DMS53 (cell line): ENCODE data around the gene RHOH.

Experiments
- DNase-seq: peaks from one replicate; lab custom pipeline; 2025; lab: John Stamatoyannopoulos, UW

RHOH gene

DNA sequence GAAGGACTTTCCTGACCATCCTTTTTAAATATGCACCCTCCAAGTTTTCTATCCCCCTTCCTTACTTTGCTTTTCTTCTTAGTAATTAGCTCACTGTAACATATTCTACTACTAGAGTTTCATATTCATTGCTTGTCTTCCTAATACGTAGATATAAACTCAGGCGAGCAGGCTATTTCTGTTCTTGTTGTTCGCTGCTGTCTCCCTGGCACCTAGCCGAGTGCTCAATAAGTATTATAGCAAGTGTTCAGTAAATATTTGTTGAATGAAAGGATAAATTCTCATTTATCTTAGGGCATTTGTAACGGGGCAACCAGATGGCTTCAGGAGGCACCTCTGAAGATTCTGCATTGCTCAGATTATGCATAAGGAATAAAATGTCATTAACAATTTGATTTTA, 6.8 kb upstream of the RHOH start:
- peak; percentile 95 for DNase-seq

DNA sequence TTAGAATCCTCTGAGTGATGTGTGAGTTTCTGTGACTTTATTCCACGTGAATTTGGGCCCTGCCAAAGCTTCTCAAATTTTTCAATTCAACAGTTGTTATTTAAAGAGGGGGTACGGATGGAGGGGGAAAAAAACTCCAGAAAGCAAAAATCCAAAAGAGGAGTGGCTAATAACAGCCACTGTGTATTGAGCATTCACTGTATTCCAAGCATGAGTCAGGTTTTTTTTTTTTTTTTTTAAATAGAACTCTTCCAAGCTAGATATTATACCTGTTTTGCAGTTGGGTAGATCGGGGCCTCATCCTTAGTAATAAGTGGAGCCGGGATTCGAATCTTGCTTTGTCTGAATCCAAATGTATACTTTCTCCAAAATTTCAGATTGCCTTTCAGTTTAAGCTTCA, 6.4 kb upstream of the RHOH start:
- DNase-seq: peak; percentile 80

DNA sequence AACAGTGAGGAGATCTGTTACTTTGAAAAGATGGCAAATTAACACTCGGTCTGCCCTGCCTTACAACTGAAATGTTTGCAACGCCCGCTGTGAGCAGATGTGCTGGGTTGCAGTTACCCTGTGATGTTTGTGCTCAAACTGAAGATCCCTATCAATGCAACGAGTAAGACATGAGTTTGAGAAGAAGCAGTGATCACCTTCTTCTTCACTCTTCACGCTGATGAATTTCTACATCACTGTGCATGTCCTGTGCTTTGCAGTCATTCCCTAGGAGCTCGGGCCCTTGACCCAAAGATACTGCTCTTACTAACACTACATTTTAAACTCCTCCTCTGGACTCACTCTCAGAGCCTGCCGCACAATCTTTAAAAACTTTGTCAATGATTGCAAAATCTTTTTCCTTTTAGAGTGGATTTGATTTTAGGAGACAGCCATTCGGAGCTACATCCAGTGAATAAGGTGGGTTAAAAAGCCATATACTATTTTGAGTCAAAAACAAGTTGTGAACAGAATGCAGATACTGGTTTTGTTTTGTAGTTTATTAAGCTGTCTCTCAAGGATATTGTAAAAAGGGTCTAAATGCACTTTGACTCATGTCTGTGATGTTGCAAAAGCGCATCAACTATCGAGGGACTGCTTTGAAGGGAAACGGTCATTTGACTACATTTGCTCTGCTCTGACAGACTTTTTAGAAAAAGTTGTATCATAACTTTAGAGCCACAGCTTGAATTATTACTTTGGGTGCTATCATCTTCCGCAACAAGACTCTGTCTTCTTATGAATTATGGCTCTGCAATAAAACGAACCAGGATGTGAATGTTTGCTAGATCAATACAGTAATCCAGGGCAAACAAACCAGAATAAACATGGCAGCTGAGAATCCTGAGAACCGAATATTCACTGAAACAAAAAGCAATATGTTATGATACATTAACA, 5.7 kb upstream of the RHOH start:
- peak; percentile 96 for DNase-seq

DNA sequence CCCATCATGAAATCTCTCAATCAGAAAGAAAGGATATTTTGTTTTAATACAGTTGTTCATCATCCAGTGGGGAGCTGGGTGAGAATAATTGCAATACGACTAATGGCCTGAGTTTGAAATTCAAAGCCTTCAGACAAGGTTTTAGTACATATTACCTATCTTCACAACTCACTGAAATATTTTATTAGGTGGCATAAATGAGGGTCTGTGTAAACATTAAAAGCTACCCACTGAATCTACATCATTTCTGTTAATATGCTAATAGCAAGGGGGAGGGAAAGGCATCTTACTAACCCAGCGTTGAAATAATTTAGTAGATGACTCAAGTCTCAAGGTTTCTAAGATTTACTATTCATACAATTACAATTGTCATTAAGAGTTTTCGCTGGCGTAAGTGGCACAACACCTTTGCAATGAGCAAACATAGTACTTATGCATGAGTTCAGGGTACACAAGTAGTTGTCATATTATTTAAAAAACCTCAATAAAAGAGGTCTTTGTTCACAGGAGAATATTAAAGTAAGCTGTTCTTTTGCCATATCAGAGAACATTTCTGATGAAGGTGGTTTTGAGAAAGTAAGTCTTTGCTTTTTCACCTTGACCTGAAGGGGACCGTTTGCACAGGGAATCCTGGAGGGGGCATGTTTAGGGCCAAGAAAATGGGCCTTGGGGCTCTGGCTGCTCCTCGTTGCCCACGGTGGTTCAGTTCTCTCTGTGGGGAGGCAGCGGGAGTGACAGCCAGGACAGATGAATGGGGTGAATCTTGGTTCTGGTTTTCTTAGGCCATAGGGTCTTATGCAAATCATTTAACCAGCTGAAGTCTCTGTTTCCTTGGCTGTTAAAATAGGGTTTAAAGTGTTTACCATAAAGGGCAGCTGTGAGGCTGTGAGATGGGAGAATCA, 4.5 kb upstream of the RHOH start:
- peak; percentile 57 for DNase-seq

DNA sequence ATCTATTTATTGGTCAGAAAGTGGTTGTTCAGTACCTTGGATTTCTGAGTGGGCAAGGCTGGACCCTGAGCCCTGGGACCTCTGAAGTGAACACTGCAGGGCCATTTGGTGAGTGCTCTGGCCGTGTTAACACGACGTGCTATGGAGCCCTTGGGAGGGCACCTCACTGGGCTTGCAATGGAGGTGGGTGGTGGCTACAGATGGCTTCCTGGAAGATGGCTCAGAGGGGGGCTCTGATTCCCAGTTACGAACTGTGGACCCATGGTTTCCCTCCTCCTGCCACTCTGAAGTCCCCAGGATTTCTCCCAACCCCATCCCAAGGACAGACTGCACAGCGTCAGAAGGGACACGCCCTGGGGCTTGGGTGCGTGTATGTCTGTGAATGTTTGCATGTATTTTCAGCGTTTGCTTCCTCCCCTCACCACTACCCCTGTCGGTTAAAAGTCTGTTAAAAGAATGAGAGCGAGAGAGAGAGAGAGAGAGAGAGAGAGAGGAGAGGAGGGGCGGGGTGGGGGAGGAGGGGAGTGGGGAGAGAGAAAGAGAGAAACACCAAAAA, 3.7 kb upstream of the RHOH start:
- DNase-seq: no peak

DNA sequence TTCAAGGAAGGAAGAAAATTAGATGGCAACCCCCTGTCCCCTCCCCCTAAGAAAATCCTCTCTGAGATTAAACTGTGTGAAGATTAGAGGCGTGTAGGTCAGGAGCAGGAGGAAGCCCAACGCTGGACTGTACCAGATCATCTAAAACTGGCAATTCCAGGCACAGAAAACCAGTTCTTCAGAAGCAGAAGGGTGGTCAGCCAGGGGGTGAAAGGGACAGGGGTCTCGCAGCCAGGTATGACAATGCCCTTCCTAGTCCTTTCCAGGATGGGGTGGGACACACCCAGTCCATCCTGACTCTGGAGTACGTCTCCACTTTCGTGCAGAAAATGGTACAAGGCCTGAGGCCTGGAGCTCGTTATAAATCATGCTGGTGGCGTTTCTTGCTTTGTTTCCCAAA, 3.3 kb upstream of the RHOH start:
- no peak for DNase-seq

DNA sequence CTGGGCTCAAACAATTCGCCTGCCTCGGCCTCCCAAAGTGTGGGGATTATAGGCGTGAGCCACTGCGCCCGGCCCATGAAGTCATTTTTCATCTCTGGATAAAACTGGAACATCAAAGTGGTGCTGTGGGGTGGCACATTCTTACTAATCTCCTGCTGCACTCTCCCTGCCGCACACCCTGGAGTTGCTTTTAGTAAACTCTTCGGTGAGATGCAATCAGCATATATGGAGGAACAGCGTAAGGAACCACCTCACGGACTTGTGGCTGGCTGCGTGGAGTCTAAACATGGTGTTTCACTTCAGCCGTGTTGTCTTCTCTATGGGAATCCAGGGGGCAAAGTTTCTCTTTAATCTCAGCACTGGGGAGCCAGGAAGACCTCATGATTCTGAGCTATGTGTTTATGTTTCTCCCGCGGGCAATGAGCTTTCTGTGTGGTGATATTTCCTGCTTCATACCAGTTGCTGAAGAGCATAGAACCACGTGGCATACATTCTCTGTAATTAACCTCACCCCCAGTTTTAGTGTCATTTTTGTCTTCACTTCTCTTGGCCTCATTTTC, 2.1 kb upstream of the RHOH start:
- DNase-seq: peak; percentile 53

DNA sequence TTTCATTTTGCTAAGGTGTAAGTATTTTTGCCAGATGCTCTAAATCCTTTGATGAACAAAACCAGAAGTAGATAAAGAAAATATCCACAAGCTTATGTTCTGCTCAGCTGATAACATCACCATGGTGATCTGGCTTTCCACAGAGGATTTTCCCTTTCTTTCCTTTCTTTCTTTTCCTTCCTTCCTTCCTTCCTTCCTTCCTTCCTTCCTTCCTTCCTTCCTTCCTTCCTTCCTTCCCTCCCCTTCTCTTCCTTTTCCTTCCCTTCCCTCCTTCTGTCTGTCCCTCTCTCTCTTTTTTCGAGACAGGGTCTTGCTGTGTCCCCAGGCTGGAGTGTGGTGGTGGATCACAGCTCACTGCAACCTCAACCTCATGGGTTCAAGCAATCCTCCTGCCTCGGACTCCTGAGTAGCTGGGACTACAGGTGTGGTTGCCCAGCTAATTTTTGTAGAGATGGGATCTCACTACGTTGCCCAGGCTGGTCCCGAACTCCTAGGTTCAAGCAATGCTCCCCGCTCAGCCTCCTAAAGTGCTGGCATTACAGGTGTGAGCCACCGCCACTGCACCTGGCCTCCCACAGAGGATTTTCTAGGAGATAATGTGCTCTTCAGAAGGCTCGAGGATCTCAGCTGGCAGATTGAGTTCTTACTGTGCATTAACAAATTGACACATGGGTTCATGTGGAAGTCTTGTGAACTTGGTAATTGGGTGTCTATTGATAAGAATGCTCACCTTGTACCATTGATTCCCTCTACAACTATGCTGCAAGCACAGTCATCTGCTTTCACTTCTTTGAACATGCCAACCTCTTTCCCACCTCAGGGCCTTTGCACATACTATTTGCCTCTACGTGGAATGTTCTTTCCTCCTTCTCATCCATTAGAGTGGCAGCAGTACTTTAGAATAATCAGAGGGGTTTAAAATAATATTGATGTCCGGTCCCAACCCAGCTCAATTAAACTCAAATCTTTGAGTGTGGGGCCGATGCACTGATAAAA, 1.4 kb upstream of the RHOH start:
- no peak for DNase-seq

DNA sequence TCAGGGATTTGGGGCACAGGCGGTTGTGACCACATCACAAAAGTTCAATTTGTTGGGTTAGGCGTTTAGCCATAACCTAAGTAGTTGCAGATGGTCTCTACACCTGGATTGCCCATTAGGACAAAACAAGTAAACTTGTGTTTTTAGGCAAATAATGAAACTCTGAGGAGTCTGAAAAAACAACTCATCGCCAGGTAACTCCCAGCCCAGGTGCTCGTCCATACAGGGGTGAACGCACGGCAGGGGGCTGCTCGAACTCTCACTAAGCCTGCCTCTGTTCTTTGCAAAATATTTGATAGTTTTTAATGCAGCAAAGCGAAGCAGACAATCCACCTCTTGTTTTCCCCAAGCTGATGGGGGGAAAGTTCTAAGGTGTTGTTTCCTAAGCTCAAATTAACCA, 559 bp upstream of the RHOH start:
- peak; percentile 52 for DNase-seq

DNA sequence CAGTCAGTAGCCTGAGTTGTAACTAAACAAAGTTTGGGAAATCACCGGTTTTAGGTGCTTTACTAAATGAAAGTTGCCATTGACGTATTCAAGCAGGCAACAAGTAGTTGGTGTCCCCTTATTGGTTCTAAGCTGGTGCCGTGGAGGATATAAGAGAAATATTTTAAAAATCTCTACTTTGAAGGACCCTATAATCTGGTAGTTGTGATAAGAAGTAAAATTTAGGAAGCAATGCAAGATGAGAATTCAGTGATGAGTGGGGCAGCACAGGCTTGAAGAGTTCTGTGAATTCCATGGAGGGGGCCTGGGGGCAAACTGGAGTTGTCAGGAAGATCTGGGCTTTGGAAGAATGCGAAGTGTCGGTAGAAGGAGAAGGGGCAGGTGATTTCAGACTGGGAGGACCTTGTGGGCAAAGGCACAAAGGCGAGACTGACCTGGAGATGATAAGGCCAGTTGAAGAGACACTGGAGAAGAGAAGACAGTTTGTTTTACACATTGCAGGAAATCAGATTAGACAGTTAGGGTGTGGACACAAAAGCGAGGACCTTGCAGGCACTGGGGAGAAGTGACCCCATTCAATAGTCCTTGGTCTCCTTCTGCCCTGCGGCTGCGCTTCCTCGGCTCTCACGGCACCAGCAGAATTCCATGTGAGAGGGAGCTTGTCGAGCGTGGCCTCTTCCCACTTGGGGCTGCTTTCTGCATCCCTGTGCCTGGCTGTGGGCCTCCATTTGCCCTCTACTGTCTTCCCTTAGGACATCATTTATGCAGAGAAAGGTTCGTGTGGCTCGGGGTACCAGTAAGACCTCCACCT, 1.3 kb downstream of the RHOH start:
- no peak for DNase-seq

DNA sequence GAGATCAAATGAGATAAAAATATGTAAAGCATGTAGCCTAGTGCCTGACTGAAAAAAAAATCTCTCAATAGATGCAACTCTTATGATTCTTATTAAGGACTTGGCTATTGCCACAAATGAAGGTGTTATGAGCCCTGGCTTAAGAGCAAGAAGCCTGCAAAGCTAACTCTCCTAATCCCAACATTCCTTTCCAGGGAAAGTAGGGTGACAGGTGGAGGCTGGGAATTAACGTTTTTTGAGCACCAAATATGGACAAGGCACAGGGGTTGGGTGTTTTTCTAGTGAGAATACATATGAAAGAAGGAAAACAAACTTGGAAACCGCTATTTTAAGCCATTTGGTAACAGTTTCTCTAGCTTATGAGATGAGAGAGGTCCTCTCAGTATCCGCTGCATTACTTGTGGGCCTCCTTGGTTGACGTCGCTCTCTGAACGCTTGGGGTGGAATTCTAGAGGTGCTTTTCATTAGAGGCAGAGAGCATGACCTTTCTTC, 2.4 kb downstream of the RHOH start:
- DNase-seq: no peak

DNA sequence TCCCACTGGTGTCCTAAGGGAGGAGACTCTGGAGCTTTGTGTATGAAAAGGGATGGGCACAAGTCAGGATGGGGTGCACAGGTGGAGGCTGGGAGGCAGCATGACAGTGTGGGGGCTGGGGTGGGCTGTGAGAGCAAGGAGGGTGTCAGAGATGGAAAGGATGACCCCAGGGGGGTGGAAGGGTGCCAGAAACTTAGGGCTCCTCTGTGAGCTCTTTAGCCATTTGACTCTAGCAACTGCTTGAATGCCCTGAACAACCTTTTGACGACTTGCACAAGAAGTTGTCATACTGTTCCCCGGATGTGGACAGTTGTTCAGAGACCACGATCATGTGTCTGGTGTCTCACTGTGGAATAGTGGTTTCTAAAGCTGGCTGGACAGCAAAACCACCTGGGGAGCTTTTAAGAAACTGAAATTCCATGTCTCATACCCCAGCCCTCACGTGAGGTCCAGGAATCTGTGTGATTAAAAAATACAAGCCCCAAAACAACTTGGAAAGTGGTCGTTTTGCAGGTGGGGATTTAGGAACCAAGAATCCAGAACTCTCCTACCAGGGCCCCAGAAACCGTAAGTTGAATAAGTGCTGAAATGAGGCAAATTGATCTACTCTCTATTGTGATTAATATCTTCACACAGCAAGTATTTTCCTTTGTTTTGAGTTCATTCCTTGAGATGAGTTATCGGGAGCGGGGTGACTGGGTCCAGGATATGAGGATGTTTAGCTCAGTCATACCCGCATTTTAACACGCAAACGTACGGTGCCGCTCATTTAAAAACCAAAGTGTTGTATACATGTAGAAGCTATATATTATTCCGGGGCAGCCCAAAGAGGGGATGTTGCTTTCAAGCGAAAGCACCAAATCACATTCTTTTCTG, 3.4 kb downstream of the RHOH start:
- peak; percentile 39 for DNase-seq

DNA sequence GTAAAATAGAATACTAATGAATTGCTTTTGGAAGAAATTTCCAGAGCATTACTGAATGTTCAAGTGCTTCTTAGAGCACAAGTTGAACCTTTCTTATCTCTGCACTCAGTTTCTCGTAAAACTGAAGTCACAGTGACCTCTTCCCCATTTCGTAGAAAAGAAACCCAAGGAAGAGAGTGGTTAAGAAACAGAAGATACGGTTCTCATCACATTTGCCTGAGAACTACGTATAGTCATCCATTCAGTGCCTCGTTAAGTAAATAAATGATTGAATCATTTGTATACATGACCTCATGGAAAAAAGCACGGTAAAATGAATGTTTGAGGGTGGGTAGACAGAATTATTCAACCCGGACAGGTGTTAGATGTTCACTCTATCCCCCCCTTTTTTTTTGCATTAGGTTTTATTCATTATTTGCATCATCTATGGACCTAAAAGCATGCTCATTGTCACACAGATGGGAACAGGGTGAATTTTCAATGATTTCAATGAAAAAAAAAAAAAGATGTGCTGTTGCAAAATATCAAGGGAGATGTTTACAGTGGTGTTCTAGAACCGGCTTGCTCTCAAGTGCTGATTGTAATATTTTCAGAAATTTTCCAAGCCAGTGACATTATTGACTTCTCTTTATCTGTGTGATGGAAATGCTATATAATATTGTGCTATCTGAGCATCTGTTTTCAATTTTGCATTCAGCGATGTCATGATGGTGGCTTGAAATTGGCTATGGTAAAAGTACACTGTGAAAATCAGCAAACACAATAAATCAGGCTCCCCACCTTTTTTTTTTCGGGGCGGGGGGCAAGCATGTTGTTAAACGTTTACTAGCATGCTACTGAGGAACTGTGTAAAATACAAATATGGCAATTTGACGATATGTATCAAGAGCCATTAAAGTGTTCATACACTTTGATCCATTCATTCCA, 4.3 kb downstream of the RHOH start:
- DNase-seq: peak; percentile 92

DNA sequence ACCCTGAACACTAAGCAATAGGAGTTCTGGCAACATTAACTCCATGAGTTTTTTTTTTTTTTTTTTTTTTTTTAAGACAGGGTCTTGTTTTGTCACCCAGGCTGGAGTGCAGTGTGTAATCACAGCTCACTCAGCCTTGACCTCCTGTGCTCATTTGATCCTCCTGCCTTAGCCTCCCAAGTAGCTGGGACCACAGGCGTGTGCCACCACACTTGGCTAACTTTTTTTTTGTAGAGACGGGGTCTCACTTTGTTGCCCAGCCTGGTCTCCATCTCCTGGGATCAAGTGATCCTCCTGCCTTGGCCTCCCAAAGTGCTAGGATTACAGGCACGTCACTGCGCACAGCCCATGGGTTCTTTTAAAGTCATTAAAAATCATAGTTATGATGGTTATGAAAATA, 5.1 kb downstream of the RHOH start:
- peak; percentile 26 for DNase-seq

DNA sequence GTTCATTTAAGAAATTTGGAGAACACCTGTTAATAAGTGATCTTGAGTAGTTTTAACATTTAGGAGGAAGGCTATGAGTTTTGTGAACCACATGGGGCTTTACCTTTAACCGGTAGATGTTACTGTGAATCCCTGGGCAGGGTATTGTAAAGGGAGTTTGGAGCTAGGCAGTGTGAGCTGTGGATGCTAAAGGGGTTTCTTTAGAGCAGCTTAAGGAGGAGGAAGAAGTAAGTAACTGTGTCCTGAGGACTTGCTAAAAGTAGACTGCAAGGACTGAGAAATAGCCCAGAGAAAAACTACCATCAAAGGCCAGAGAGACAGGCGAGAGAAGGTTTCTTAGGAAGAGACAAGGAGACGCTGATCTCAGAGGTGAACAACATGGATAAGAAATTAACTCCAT, 5.6 kb downstream of the RHOH start:
- DNase-seq: no peak

DNA sequence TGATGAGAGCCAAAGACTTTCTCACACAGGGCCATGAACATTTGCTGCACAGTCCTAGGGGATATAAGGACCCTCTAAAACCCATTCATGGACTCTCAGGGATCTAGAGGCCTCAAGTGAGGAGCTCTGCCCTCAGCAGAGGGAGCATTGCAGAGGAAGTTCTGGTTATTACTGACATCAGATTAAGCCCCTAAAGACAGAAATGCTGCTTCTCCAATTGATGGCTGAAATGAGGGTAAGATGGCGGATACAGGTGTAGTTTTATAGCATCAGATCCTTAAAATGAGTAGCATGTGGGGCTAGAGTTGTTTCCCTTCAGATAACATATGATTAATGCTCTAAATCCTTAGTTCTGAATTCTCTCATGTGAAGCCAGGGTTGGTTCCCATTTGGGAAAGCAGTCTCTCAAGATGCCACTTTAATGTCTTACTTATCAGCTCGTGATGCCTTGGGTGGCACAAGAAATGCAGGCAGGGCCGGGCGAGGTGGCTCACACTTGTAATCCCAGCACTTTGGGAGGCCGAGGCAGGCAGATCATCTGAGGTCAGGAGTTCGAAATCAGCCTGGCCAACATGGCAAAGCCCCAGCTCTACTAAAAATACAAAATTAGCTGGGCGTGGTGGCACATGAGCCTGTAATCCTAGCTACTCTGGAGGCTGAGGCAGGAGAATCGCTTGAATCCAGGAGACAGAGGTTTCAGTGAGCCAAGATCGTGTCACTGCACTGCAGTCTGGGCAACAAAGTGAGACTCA, 7.9 kb downstream of the RHOH start:
- DNase-seq: no peak
